Activated CD4-positive, alpha-beta T cell treated with anti-CD3 and anti-CD28 coated beads, Interleukin-2, Interleukin-4, amounts not matched to agents 100 ng/mL and 50 ng/mL, durations not matched to agents 16 hours and 8 hours (primary cell): ENCODE results near the gene LACRT.
A peak's percentile ranks its signal among the peaks of the same experiment; 100 is the strongest.
"Not testable (repeated sequence)": the region's sequence is repeated elsewhere in the genome, so short reads cannot be mapped to it uniquely, and the experiment has no call there.

Source experiments
- DNase-seq: peaks from one replicate; pipeline ENCODE4 v3.0.0-alpha.2; 2020; ENCODE audit warnings: low spot score

LACRT gene

GRCh38 chr12:54639112-54639511 lies 4.4 kb upstream of the LACRT start:
- DNase-seq = not testable (repeated sequence)

GRCh38 chr12:54631988-54632728 lies 2.5 kb downstream of the LACRT start:
- DNase-seq = no peak

- no peak for DNase-seq
These were observed 3.1 kb downstream of the LACRT start for GRCh38 chr12:54631551-54631950.

- no peak for DNase-seq
These were observed 4.8 kb downstream of the LACRT start for GRCh38 chr12:54629925-54630324.

- no peak for DNase-seq
These were observed 6.4 kb downstream of the LACRT start for GRCh38 chr12:54628186-54628846.

- DNase-seq = no peak
These were observed 7.4 kb downstream of the LACRT start for GRCh38 chr12:54627304-54627703.

- no peak for DNase-seq
These were observed 9.1 kb downstream of the LACRT start for GRCh38 chr12:54625598-54625997.

- no peak for DNase-seq
These were observed 10.1 kb downstream of the LACRT start for GRCh38 chr12:54624315-54625279.

- DNase-seq = no peak
These were observed 12.1 kb downstream of the LACRT start for GRCh38 chr12:54622463-54623183.

GRCh38 chr12:54616933-54617680 lies 17.6 kb downstream of the LACRT start:
- no peak for DNase-seq

- no peak for DNase-seq
These were observed 22.4 kb downstream of the LACRT start for GRCh38 chr12:54612225-54612750.

GRCh38 chr12:54611715-54612149 lies 23.0 kb downstream of the LACRT start:
- DNase-seq = no peak

- no peak for DNase-seq
These were observed 25.9 kb downstream of the LACRT start for GRCh38 chr12:54608769-54609168.

GRCh38 chr12:54608156-54608555 lies 26.5 kb downstream of the LACRT start:
- no peak for DNase-seq

- DNase-seq = no peak
These were observed 28.1 kb downstream of the LACRT start for GRCh38 chr12:54606556-54606955.

GRCh38 chr12:54605138-54605970 lies 29.3 kb downstream of the LACRT start:
- DNase-seq = no peak

GRCh38 chr12:54604436-54604835 lies 30.3 kb downstream of the LACRT start:
- no peak for DNase-seq

- no peak for DNase-seq
These were observed 30.8 kb downstream of the LACRT start for GRCh38 chr12:54603872-54604271.

GRCh38 chr12:54603173-54603814 lies 31.4 kb downstream of the LACRT start:
- peak; percentile 74 for DNase-seq
